ENCODE data around the gene ARHGAP24.

DNA sequence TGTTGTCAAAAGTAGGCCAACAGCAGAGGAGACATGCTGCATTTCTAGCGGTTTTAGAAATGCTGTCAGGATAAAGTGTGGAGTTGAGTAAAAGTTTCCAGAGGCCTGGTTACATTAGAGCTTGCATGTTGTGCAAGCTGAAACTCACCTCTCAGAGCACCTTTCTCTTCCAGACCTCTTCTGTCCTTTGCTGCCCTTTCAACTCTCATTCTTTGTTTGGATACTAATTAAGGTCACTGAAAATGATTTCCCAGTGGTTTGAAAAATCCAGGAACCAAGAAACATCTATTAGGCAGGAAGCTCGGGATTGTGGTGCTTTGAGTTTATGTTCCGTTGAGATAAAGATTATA, 458.3 kb downstream of the ARHGAP24 start:
- TF ChIP-seq, protein P1, sequence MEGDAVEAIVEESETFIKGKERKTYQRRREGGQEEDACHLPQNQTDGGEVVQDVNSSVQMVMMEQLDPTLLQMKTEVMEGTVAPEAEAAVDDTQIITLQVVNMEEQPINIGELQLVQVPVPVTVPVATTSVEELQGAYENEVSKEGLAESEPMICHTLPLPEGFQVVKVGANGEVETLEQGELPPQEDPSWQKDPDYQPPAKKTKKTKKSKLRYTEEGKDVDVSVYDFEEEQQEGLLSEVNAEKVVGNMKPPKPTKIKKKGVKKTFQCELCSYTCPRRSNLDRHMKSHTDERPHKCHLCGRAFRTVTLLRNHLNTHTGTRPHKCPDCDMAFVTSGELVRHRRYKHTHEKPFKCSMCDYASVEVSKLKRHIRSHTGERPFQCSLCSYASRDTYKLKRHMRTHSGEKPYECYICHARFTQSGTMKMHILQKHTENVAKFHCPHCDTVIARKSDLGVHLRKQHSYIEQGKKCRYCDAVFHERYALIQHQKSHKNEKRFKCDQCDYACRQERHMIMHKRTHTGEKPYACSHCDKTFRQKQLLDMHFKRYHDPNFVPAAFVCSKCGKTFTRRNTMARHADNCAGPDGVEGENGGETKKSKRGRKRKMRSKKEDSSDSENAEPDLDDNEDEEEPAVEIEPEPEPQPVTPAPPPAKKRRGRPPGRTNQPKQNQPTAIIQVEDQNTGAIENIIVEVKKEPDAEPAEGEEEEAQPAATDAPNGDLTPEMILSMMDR (IDR thresholded peaks at IDR 0.05): no peak
- no peak for TF ChIP-seq POLR2A (IDR thresholded peaks at IDR 0.05)
